Stimulated activated CD4-positive, alpha-beta T cell treated with anti-CD3 and anti-CD28 coated beads, Interleukin-1b, Interleukin-23, amount 100 ng/mL, for 48 hours (primary cell): Measurements from ENCODE around the gene MCM3AP.
"Not testable (repeated sequence)": the region's sequence is repeated elsewhere in the genome, so short reads cannot be mapped to it uniquely, and the experiment has no call there.

Experiments
- DNase-seq: peaks from one replicate; pipeline ENCODE4 v3.0.0-alpha.2; 2020

The MCM3AP gene

GRCh38 chr21:46239817-46240325 lies 45.5 kb downstream of the MCM3AP start:
- DNase-seq, result no peak

GRCh38 chr21:46237474-46237873 lies 47.9 kb downstream of the MCM3AP start:
- DNase-seq, result no peak

DNA sequence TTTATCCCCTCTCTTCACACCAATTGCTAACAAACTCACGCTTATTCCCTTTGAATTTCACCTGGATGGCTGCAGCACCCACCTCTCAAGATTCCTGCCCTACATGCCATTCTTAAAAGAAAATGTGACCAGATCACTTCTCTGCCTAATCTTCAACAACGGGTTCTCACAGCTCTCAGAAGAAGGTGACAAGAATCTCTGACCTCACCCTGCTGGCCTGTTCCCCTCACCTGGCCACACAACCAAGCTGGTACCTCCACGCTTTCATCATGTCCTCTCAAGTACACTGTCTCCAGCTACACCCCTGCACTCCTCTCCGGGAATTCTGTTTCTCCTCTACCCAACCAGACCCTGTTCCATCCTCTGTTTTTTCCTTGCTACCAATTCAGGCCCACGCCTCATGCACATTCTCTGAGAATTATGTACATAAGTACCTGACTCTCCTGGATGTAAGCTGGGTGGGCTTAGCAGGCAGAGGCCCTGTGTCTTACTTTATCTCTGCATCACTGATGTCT lies 50.9 kb downstream of the MCM3AP start:
- no peak for DNase-seq

DNA sequence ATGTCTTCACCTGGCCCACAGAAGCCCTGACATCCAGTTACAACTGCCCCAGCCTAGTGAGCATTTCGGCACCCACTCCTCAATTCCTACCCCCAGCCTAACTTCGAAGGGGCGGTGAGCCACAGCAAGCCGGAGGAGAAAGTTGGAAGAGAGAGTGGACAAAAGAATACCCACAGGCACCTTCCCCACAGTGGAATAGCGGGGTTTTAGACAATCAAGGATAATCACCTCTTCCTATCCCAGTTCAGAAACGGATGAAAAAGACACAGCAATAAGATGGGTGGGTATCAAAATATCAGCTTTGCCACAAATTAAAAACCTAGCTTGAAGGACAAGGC lies 55.5 kb downstream of the MCM3AP start:
- no peak for DNase-seq

- no peak for DNase-seq
These were observed 56.1 kb downstream of the MCM3AP start for GRCh38 chr21:46229133-46229922.

- DNase-seq, result peak; percentile 96
These were observed 56.9 kb downstream of the MCM3AP start, which contains the start of gene LSS for GRCh38 chr21:46228345-46229051. Gene LSS (minus strand): TSS chr21:46228774. CDS start chr21:46228745, 29 bp downstream.

GRCh38 chr21:46227811-46228344 lies 57.5 kb downstream of the MCM3AP start:
- DNase-seq, result no peak

GRCh38 chr21:46226920-46227599 lies 58.4 kb downstream of the MCM3AP start:
- DNase-seq, result no peak

- DNase-seq, result no peak
These were observed 59.3 kb downstream of the MCM3AP start for GRCh38 chr21:46226146-46226545.

GRCh38 chr21:46223661-46224060 lies 61.8 kb downstream of the MCM3AP start:
- DNase-seq, result not testable (repeated sequence)

- no peak for DNase-seq
These were observed 62.2 kb downstream of the MCM3AP start for GRCh38 chr21:46223217-46223616.

DNA sequence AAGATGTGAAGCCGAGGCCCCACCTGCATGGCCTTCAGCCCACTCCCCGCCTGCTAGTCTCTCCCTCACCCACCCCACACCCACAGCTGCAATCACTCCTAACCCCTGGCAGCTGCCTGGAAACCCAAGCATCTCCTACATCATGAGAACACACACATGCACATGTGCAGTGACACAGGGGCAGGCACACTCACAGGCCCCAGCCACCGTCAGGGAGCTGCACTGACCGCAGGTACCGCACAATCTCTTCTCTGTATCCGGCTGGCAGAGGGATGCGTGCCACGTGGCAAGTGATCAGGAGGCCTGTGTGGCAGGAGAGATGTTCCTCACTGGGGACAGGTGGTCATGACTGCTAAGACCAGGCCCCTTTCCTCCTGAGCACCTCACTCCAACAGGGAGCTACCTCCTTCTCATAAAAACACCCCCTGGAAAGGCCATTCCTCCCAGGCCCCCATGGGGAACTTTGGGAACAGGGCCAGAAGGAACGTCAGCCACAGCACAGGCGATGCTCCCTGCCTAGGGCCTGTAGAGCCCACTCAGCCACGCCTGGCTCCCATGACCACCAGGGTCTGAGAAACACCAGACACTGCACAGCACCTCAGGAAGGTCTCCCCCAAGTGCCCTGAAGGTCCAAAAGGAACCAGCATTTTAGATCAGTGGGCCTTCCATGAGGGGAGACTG lies 62.8 kb downstream of the MCM3AP start:
- DNase-seq, result no peak

- DNase-seq, result no peak
These were observed 63.6 kb downstream of the MCM3AP start for GRCh38 chr21:46221664-46222435.

GRCh38 chr21:46220847-46221246 lies 64.6 kb downstream of the MCM3AP start:
- no peak for DNase-seq

GRCh38 chr21:46220275-46220810 lies 65.1 kb downstream of the MCM3AP start:
- no peak for DNase-seq

GRCh38 chr21:46219591-46220239 lies 65.7 kb downstream of the MCM3AP start:
- no peak for DNase-seq

GRCh38 chr21:46218906-46219590 lies 66.4 kb downstream of the MCM3AP start:
- DNase-seq, result no peak

GRCh38 chr21:46217511-46218196 lies 67.8 kb downstream of the MCM3AP start:
- DNase-seq, result no peak

GRCh38 chr21:46216132-46216747 lies 69.2 kb downstream of the MCM3AP start:
- DNase-seq, result no peak
